Islet of Langerhans (tissue), 1 donor: ENCODE data around the gene ISM1.

Experiments used
- FAIRE-seq: peaks from one replicate; lab custom pipeline; 2011; peaks lifted over from hg19 to GRCh38; lab: Jason Lieb, UNC

The ISM1 gene

GRCh38 chr20:13313201-13313600 is 92.1 kb downstream of the ISM1 start:
- no peak for FAIRE-seq

- no peak for FAIRE-seq
These were observed 96.4 kb downstream of the ISM1 start for GRCh38 chr20:13317439-13317838.

- FAIRE-seq: no peak
These were observed 97.9 kb downstream of the ISM1 start for GRCh38 chr20:13318871-13319521.

- FAIRE-seq: no peak
These were observed 99.6 kb downstream of the ISM1 start for GRCh38 chr20:13320702-13321101.

- FAIRE-seq: no peak
These were observed 100.3 kb downstream of the ISM1 start for GRCh38 chr20:13321416-13321815.

- FAIRE-seq: no peak
These were observed 101.1 kb downstream of the ISM1 start for GRCh38 chr20:13322198-13322597.

- FAIRE-seq: no peak
These were observed 101.5 kb downstream of the ISM1 start for GRCh38 chr20:13322621-13323020.

GRCh38 chr20:13325033-13325432 is 104.0 kb downstream of the ISM1 start:
- no peak for FAIRE-seq

GRCh38 chr20:13325796-13326340 is 104.8 kb downstream of the ISM1 start:
- no peak for FAIRE-seq

GRCh38 chr20:13331536-13331935 is 110.5 kb downstream of the ISM1 start:
- no peak for FAIRE-seq

- no peak for FAIRE-seq
These were observed 112.0 kb downstream of the ISM1 start for GRCh38 chr20:13333036-13333435.

GRCh38 chr20:13333793-13334192 is 112.7 kb downstream of the ISM1 start:
- no peak for FAIRE-seq

- FAIRE-seq: no peak
These were observed 115.4 kb downstream of the ISM1 start for GRCh38 chr20:13336308-13337089.

GRCh38 chr20:13337090-13337784 is 116.2 kb downstream of the ISM1 start:
- no peak for FAIRE-seq

GRCh38 chr20:13338097-13338661 is 117.1 kb downstream of the ISM1 start:
- no peak for FAIRE-seq

- FAIRE-seq: no peak
These were observed 117.9 kb downstream of the ISM1 start for GRCh38 chr20:13338999-13339411.

GRCh38 chr20:13340088-13340487 is 119.0 kb downstream of the ISM1 start:
- no peak for FAIRE-seq

GRCh38 chr20:13341737-13342393 is 120.8 kb downstream of the ISM1 start:
- FAIRE-seq: no peak

GRCh38 chr20:13342469-13343242 is 121.6 kb downstream of the ISM1 start:
- FAIRE-seq: no peak

GRCh38 chr20:13344671-13345070 is 123.6 kb downstream of the ISM1 start:
- no peak for FAIRE-seq
